D721Med (cell line): ENCODE measurements around the gene NDUFA8.

Experiments
- DNase-seq: peaks from one replicate; pipeline ENCODE4 v3.0.0; 2011; ENCODE audit warnings: low spot score; ENCODE audit not compliant: insufficient read length
- FAIRE-seq: peaks from 2 replicates; lab custom pipeline; 2011; peaks lifted over from hg19 to GRCh38; lab: Jason Lieb, UNC
- CTCF ChIP-seq: IDR thresholded peaks from 2 replicates; pipeline ENCODE4 v1.5.1; 2012; ENCODE audit warnings: mild to moderate bottlenecking, control low read depth; ENCODE audit not compliant: insufficient read depth; ENCODE audit errors: missing control alignments

NDUFA8 gene

GRCh38 chr9:122155796-122156195, 3.8 kb downstream of the NDUFA8 start:
- DNase-seq = no peak
- no peak for TF ChIP-seq CTCF
- no peak for FAIRE-seq

GRCh38 chr9:122151267-122151828, 8.2 kb downstream of the NDUFA8 start:
- DNase-seq = no peak
- FAIRE-seq = no peak
- TF ChIP-seq CTCF = no peak

- no peak for TF ChIP-seq CTCF
- DNase-seq = no peak
- no peak for FAIRE-seq
Observed at GRCh38 chr9:122145592-122145863, 14.1 kb downstream of the NDUFA8 start.

- peak; percentile 26 for TF ChIP-seq CTCF
- DNase-seq (no peak), FAIRE-seq (no peak)
Observed at GRCh38 chr9:122144836-122145591, 14.6 kb downstream of the NDUFA8 start.

GRCh38 chr9:122143876-122144405, 15.6 kb downstream of the NDUFA8 start:
- TF ChIP-seq CTCF = no peak
- no peak for FAIRE-seq
- no peak for DNase-seq

- FAIRE-seq (no peak), DNase-seq (no peak)
- TF ChIP-seq CTCF = no peak
Observed at GRCh38 chr9:122143296-122143695, 16.3 kb downstream of the NDUFA8 start.

- FAIRE-seq (no peak), DNase-seq (no peak)
- TF ChIP-seq CTCF = no peak
Observed at GRCh38 chr9:122141671-122142070, 17.9 kb downstream of the NDUFA8 start.
